Mesendoderm (in vitro differentiated cells): ENCODE results near the gene FKBP1A.
A peak's percentile ranks its signal among the peaks of the same experiment; 100 is the strongest.

ENCODE experiments used
- DNase-seq: peaks from one replicate; pipeline ENCODE4 v3.0.0; 2013
- H2AK5ac ChIP-seq: 2 replicates; pipeline ENCODE4 v1.6.1; 2013; ENCODE audit warnings: low read length, inconsistent platforms
- H2BK120ac ChIP-seq: 2 replicates; pipeline ENCODE4 v1.6.1; 2013; ENCODE audit warnings: low read depth, mild to moderate bottlenecking, low read length, moderate library complexity, mixed read lengths
- H2BK15ac ChIP-seq: replicated peaks from 2 replicates; pipeline ENCODE4 v1.6.1; 2013; ENCODE audit warnings: low read depth, mild to moderate bottlenecking, moderate library complexity
- H2BK5ac ChIP-seq: 2 replicates; pipeline ENCODE4 v1.6.1; 2013; ENCODE audit warnings: low read length, inconsistent platforms
- H3K18ac ChIP-seq: 2 replicates; pipeline ENCODE4 v1.6.1; 2013; ENCODE audit warnings: mild to moderate bottlenecking, low read length, mixed read lengths
- H3K23ac ChIP-seq: one replicate; pipeline ENCODE4 v1.6.1; 2013; ENCODE audit warnings: low read length
- H3K27ac ChIP-seq: 2 replicates; pipeline ENCODE4 v1.5.1; 2013; ENCODE audit warnings: low read depth, mild to moderate bottlenecking, inconsistent platforms, low read length, moderate library complexity
- H3K27me3 ChIP-seq: 2 replicates; pipeline ENCODE4 v1.6.1; 2013; ENCODE audit warnings: low read length, control low read depth, mild to moderate bottlenecking, inconsistent platforms; ENCODE audit not compliant: insufficient read depth, poor library complexity
- H3K36me3 ChIP-seq: 2 replicates; pipeline ENCODE4 v1.6.1; 2013; ENCODE audit warnings: low read length, inconsistent platforms; ENCODE audit not compliant: control insufficient read depth, insufficient read depth
- H3K4ac ChIP-seq: one replicate; pipeline ENCODE4 v1.6.1; 2013; ENCODE audit warnings: low read depth, mild to moderate bottlenecking, low read length, moderate library complexity
- H3K4me1 ChIP-seq: 2 replicates; pipeline ENCODE4 v1.6.1; 2013; ENCODE audit warnings: low read depth, low read length, inconsistent platforms; ENCODE audit not compliant: control insufficient read depth
- H3K4me2 ChIP-seq: 2 replicates; pipeline ENCODE4 v1.6.1; 2013; ENCODE audit warnings: low read length
- H3K4me3 ChIP-seq: 2 replicates; pipeline ENCODE4 v1.5.1; 2013; ENCODE audit warnings: mild to moderate bottlenecking, low read length
- H3K56ac ChIP-seq: one replicate; pipeline ENCODE4 v1.6.1; 2013; ENCODE audit warnings: low read length
- H3K79me1 ChIP-seq: 2 replicates; pipeline ENCODE4 v1.6.1; 2013; ENCODE audit warnings: low read length, inconsistent platforms
- H3K79me2 ChIP-seq: 2 replicates; pipeline ENCODE4 v1.6.1; 2013; ENCODE audit warnings: mild to moderate bottlenecking, low read length; ENCODE audit not compliant: control insufficient read depth, insufficient read depth
- H3K9ac ChIP-seq: 2 replicates; pipeline ENCODE4 v1.6.1; 2013; ENCODE audit warnings: low read length, inconsistent platforms
- H4K5ac ChIP-seq: one replicate; pipeline ENCODE4 v1.6.1; 2013; ENCODE audit warnings: low read length
- H4K8ac ChIP-seq: one replicate; pipeline ENCODE4 v1.6.1; 2013; ENCODE audit warnings: low read depth, mild to moderate bottlenecking, control low read depth, low read length, moderate library complexity
- WGBS: extraction: QIAGEN DNeasy Blood & Tissue Kit; methylation state at CpG from one replicate; pipeline ENCODE4 v1.1.7; 2013; ENCODE audit warnings: low lambda C conversion rate, missing lambda C conversion rate; ENCODE audit not compliant: insufficient coverage; ENCODE audit errors: extremely low coverage; 5-methylcytosine and 5-hydroxymethylcytosine counted together

FKBP1A gene

DNA sequence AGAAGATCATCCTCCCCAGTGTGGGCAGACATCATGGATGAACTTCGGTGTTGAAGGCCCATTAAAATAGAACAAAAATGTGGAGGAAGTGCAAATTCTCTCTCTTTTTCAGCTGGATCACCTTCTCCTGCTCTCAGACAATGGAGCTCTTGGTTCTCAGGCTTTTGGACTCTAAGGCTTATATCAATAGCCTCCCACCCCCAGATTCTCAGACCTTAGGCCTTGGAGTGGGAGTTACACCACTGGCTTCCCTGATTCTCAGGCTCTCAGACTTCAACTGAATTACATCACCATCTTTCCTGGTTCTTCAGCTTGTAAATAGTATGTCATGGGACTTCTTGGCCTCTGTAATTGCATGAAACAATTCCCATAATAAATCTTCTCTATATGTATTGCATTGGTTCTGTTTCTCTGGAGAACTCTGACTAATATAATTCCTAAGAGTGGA, 37.2 kb upstream of the FKBP1A start:
- H3K18ac ChIP-seq: no peak overlapping the region
- no CpG with 5 or more reads among the region's 1 CpG for WGBS
- H2AK5ac ChIP-seq: no peak overlapping the region
- H2BK120ac ChIP-seq: no peak overlapping the region
- H4K8ac ChIP-seq: no peak overlapping the region
- no peak overlapping the region for H3K4ac ChIP-seq
- H2BK5ac ChIP-seq: no peak overlapping the region
- no peak for DNase-seq
- H3K23ac ChIP-seq: no peak overlapping the region
- no peaks in the 10 kb centered on the region for H3K79me2 ChIP-seq
- no peak overlapping the region for H3K4me3 ChIP-seq
- H3K9ac ChIP-seq: no peak overlapping the region
- no peaks in the 10 kb centered on the region for H3K36me3 ChIP-seq
- H3K4me1 ChIP-seq: peaks cover 12% of the 10 kb centered on the region
- H3K4me2 ChIP-seq: no peak overlapping the region
- H2BK15ac ChIP-seq: no peak overlapping the region
- no peak overlapping the region for H4K5ac ChIP-seq
- no peak overlapping the region for H3K27ac ChIP-seq
- H3K56ac ChIP-seq: no peak overlapping the region
- H3K79me1 ChIP-seq: no peaks in the 10 kb centered on the region
- no peaks in the 10 kb centered on the region for H3K27me3 ChIP-seq

GRCh38 chr20:1429143-1429728, 36.4 kb upstream of the FKBP1A start:
- no peak overlapping the region for H3K27ac ChIP-seq
- WGBS: no CpG with 5 or more reads among the region's 4 CpGs

DNA sequence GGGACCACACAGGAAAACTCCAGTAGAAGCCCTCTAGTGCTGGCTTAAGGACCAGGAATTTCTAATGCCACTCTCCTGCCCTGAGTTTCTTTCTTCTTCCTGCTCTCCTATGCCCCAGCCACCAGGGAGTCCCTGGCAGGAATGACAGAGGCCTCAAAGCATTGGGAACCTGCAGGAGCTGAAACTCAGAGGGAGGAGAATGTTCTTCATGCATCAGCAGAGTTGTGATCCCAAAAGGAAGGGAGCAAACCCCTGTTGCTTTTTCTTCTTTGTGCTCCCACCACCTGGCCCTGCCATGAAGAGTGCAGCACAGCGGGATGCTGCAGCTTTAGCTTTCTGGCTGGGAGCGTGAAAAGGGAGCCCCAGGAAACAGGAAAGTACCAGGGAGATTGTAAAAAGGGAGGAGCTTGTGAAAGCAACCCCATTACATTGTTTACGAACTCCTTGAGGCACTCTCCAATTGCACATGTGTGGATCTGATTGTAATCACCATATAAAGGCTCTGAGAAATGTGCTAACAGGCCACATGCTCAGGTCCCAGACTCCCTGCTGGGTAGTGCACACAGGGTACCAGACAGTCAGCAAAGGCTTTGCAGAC, 34.7 kb upstream of the FKBP1A start:
- no peak overlapping the region for H3K18ac ChIP-seq
- H2BK120ac ChIP-seq: no peak overlapping the region
- H3K4me2 ChIP-seq: no peak overlapping the region
- no peak overlapping the region for H4K8ac ChIP-seq
- H2AK5ac ChIP-seq: no peak overlapping the region
- peak overlapping the region; percentile 7 for H3K4ac ChIP-seq
- H4K5ac ChIP-seq: no peak overlapping the region
- no peak overlapping the region for H2BK5ac ChIP-seq
- no peaks in the 10 kb centered on the region for H3K79me2 ChIP-seq
- H3K23ac ChIP-seq: no peak overlapping the region
- H2BK15ac ChIP-seq: no peak overlapping the region
- peak overlapping the region; percentile 68 for H3K27ac ChIP-seq
- no peaks in the 10 kb centered on the region for H3K36me3 ChIP-seq
- no peak overlapping the region for H3K4me3 ChIP-seq
- DNase-seq: peak; percentile 83
- no peaks in the 10 kb centered on the region for H3K79me1 ChIP-seq
- no CpG with 5 or more reads among the region's 3 CpGs for WGBS
- H3K4me1 ChIP-seq: peaks cover 12% of the 10 kb centered on the region
- no peak overlapping the region for H3K9ac ChIP-seq
- H3K56ac ChIP-seq: no peak overlapping the region
- H3K27me3 ChIP-seq: no peaks in the 10 kb centered on the region

More at GRCh38 chr20:1429143-1429728, 36.4 kb upstream of the FKBP1A start:
- H3K23ac ChIP-seq: no peak overlapping the region
- no peak overlapping the region for H3K18ac ChIP-seq
- peaks cover 12% of the 10 kb centered on the region for H3K4me1 ChIP-seq
- H3K27me3 ChIP-seq: no peaks in the 10 kb centered on the region
- no peaks in the 10 kb centered on the region for H3K36me3 ChIP-seq
- H3K56ac ChIP-seq: no peak overlapping the region
- H2BK5ac ChIP-seq: no peak overlapping the region
- no peaks in the 10 kb centered on the region for H3K79me2 ChIP-seq
- H4K5ac ChIP-seq: no peak overlapping the region
- no peaks in the 10 kb centered on the region for H3K79me1 ChIP-seq
- H2BK120ac ChIP-seq: no peak overlapping the region
- H2AK5ac ChIP-seq: no peak overlapping the region
- H3K4ac ChIP-seq: no peak overlapping the region
- no peak overlapping the region for H3K9ac ChIP-seq
- H3K4me3 ChIP-seq: no peak overlapping the region
- no peak overlapping the region for H2BK15ac ChIP-seq
- H4K8ac ChIP-seq: no peak overlapping the region
- no peak overlapping the region for H3K4me2 ChIP-seq
- no peak for DNase-seq

GRCh38 chr20:1426231-1426849, 33.5 kb upstream of the FKBP1A start:
- Histone ChIP-seq H3K18ac (no peak overlapping the region), H3K56ac (no peak overlapping the region), H3K4me3 (no peak overlapping the region), H3K23ac (no peak overlapping the region), H3K4me2 (no peak overlapping the region), H2BK5ac (no peak overlapping the region), H2BK15ac (no peak overlapping the region), H2AK5ac (no peak overlapping the region), H3K79me2 (no peaks in the 10 kb centered on the region), H3K9ac (no peak overlapping the region), H2BK120ac (no peak overlapping the region), H3K27ac (no peak overlapping the region), H3K79me1 (no peaks in the 10 kb centered on the region), H4K8ac (no peak overlapping the region), H3K4me1 (peaks cover 12% of the 10 kb centered on the region), H3K27me3 (no peaks in the 10 kb centered on the region), H4K5ac (no peak overlapping the region), H3K36me3 (no peaks in the 10 kb centered on the region), H3K4ac (no peak overlapping the region)
- WGBS: no CpG with 5 or more reads among the region's 4 CpGs
- DNase-seq: no peak

- DNase-seq: no peak
- no peak overlapping the region for H3K4me2 ChIP-seq
- H3K23ac ChIP-seq: no peak overlapping the region
- H3K79me2 ChIP-seq: no peaks in the 10 kb centered on the region
- peaks cover 11% of the 10 kb centered on the region for H3K4me1 ChIP-seq
- H3K27me3 ChIP-seq: no peaks in the 10 kb centered on the region
- no peak overlapping the region for H3K4me3 ChIP-seq
- no peak overlapping the region for H3K18ac ChIP-seq
- H3K4ac ChIP-seq: no peak overlapping the region
- H3K79me1 ChIP-seq: no peaks in the 10 kb centered on the region
- no CpG with 5 or more reads among the region's 1 CpG for WGBS
- H2BK120ac ChIP-seq: no peak overlapping the region
- H2BK5ac ChIP-seq: no peak overlapping the region
- no peak overlapping the region for H4K8ac ChIP-seq
- H3K27ac ChIP-seq: no peak overlapping the region
- no peak overlapping the region for H2AK5ac ChIP-seq
- no peak overlapping the region for H2BK15ac ChIP-seq
- no peak overlapping the region for H4K5ac ChIP-seq
- no peak overlapping the region for H3K56ac ChIP-seq
- no peak overlapping the region for H3K9ac ChIP-seq
- H3K36me3 ChIP-seq: no peaks in the 10 kb centered on the region
These were observed 31.5 kb upstream of the FKBP1A start for GRCh38 chr20:1424336-1424735.
